ENCODE measurements around the gene OR1K1. TPM values are rescaled to one million over a fixed set of nuclear protein-coding genes. Genes with fewer than 3 reads are reported as not detected.

Gene OR1K1
- total and polyA plus RNA-seq, 7 donors, result not detected

DNA sequence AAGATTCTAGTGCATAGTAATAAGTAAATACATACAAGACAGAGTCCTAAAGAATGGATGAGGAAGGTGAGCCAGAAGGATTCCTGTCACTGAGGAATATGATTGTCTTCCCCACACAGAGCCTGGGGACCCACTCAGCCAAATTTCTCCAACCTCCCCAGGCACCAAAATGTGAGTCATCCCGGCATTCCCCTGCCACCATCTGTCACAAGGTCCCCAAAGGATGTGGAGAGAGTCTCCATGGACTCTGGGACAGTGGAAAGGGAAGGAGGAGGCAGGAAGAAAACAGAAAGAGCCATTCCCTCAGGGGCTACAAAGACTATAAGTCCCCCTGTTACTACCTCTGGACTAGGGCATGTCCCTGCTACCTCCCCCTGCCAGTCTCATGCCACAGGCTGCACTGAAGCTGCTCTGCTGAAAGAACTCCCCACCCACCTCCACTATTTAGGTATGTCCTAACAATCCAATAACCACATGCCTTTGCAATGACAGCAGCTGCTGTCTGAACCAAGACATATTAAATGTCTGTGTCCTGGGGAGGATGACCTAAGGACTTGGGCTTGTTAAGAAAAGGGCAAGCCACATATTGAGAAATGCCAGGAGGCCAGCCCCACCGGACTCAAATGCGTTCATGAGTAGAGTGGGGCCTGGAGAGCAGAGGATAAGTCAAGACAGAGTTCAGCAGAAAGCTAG is 21.8 kb upstream of the OR1K1 start:
- Histone ChIP-seq H3K27me3 (ENCODE audit: insufficient read depth in 3 of 3, low read length in 2 of 3) (no peaks in the 10 kb centered on the region), H3K27ac (no peak overlapping the region), H3K36me3 (ENCODE audit: insufficient read depth in 1 of 2, low read depth in 1 of 2) (no peaks in the 10 kb centered on the region), H3K9me3 (peaks cover 4% of the 10 kb centered on the region), H3K4me1 (no peaks in the 10 kb centered on the region), H3K4me3 (no peak overlapping the region)
- ATAC-seq (peak in 1 of 4 donors; percentile 60), DNase-seq (no peak)
- intact Hi-C loops (cut with DNase I), result no loop called here
- TF ChIP-seq, protein P1, sequence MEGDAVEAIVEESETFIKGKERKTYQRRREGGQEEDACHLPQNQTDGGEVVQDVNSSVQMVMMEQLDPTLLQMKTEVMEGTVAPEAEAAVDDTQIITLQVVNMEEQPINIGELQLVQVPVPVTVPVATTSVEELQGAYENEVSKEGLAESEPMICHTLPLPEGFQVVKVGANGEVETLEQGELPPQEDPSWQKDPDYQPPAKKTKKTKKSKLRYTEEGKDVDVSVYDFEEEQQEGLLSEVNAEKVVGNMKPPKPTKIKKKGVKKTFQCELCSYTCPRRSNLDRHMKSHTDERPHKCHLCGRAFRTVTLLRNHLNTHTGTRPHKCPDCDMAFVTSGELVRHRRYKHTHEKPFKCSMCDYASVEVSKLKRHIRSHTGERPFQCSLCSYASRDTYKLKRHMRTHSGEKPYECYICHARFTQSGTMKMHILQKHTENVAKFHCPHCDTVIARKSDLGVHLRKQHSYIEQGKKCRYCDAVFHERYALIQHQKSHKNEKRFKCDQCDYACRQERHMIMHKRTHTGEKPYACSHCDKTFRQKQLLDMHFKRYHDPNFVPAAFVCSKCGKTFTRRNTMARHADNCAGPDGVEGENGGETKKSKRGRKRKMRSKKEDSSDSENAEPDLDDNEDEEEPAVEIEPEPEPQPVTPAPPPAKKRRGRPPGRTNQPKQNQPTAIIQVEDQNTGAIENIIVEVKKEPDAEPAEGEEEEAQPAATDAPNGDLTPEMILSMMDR (IDR thresholded peaks at IDR 0.05), result no peak
- WGBS, 3 donors, result 45 to 60% (median 49%) methylated on average over 3 of the region's 3 CpGs

DNA sequence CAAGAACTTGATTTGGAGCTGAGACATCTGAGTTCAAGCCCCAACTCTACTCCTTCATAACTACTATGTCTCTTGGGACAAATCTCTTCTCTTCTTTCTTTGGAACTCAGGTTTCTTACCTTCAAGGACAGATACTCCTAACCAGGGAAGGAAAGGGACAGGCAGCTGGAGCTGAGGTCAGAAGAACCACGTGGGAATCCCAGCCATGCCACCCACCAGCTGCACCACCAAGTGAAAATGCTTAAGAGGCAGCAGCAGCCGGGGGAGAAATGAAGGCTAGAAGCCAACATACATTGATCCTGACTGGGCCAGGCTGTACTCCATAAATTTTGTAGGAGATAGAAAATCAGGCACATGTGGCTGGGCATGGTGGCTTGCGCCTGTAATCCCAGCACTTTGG is 20.7 kb upstream of the OR1K1 start:
- ATAC-seq (no peak), DNase-seq (no peak)
- TF ChIP-seq, protein P1 (IDR thresholded peaks at IDR 0.05), result no peak
- Histone ChIP-seq H3K4me1 (no peaks in the 10 kb centered on the region), H3K27me3 (ENCODE audit: insufficient read depth in 3 of 3, low read length in 2 of 3) (no peaks in the 10 kb centered on the region), H3K27ac (no peak overlapping the region), H3K36me3 (ENCODE audit: insufficient read depth in 1 of 2, low read depth in 1 of 2) (no peaks in the 10 kb centered on the region), H3K4me3 (no peak overlapping the region), H3K9me3 (no peaks in the 10 kb centered on the region)
- 68 to 72% (median 69%) methylated on average over 3 of the region's 3 CpGs for WGBS, 3 donors
- intact Hi-C loops (cut with DNase I), result no loop called here

DNA sequence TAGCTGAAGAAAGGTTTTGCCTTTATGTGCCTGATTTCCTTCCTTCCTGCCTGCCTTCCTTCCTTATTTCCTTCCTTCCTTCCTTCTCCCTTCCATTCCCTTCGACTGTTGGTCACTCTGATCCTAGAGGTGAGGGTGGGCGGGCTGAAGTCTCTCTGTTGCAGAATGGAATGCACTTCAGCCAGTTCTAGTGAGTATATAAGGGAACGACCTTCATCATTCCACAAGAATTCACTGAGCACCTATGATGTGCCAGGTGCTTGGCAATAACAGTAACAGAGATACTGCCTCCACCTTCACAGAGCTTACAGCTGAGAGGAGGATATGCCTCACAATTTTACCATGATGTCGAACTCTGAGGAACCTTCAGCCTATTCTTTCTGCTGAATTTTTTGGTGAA is 19.9 kb upstream of the OR1K1 start:
- intact Hi-C loops (cut with DNase I), result no loop called here
- no peak overlapping the region for H3K4me3 ChIP-seq
- H3K27ac ChIP-seq, result no peak overlapping the region
- DNase-seq, result no peak
- no peaks in the 10 kb centered on the region for H3K27me3 ChIP-seq (ENCODE audit: insufficient read depth in 3 of 3, low read length in 2 of 3)
- no peaks in the 10 kb centered on the region for H3K36me3 ChIP-seq (ENCODE audit: insufficient read depth in 1 of 2, low read depth in 1 of 2)
- H3K9me3 ChIP-seq, result no peaks in the 10 kb centered on the region
- H3K4me1 ChIP-seq, result no peaks in the 10 kb centered on the region
- 61 to 68% (median 62%) methylated on average over 4 of the region's 4 CpGs for WGBS, 3 donors
- no peak for ATAC-seq
- TF ChIP-seq, protein P1 (IDR thresholded peaks at IDR 0.05), result no peak

DNA sequence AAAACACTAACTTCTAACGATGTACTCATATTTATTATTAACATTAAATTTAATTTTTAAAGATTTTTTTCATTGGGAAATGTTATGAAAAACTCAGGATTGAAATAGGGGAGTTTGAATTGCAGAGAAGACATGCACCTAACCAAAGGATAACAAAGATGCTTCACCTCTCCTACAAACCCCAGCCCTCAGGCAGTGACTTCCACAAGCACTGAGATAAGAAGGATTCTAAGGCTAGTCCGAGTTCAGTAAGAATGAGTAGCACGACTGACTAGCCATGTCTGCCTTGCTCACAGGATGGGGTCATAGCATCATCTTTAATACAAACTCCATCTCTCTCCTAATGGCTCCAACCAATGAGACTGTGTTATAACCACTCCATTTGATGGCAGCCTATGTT is 18.3 kb upstream of the OR1K1 start:
- intact Hi-C loops (cut with DNase I), result no loop called here
- 61 to 66% (median 61%) methylated on average over 3 of the region's 3 CpGs for WGBS, 3 donors

More for the DNA sequence above, 18.3 kb upstream of the OR1K1 start:
- no peak for ATAC-seq
- no peak overlapping the region for H3K4me3 ChIP-seq
- H3K27me3 ChIP-seq (ENCODE audit: insufficient read depth in 3 of 3, low read length in 2 of 3), result no peaks in the 10 kb centered on the region
- H3K4me1 ChIP-seq, result no peaks in the 10 kb centered on the region
- H3K36me3 ChIP-seq (ENCODE audit: insufficient read depth in 1 of 2, low read depth in 1 of 2), result no peaks in the 10 kb centered on the region
- TF ChIP-seq, protein P1 (IDR thresholded peaks at IDR 0.05), result no peak
- H3K9me3 ChIP-seq, result no peaks in the 10 kb centered on the region
- no peak for DNase-seq
- no peak overlapping the region for H3K27ac ChIP-seq
